Activated CD4-positive, alpha-beta T cell treated with anti-CD3 and anti-CD28 coated beads for 4 hours (primary cell): ENCODE measurements around the gene EBF3.

Experiments
- DNase-seq, 2 donors: peaks; one replicate each; pipeline ENCODE4 v3.0.0-alpha.2; 2020

The EBF3 gene

GRCh38 chr10:129909531-129910256, 54.4 kb downstream of the EBF3 start:
- DNase-seq = no peak

- no peak for DNase-seq
These were observed 55.0 kb downstream of the EBF3 start for GRCh38 chr10:129909080-129909479.

- no peak for DNase-seq
These were observed 55.7 kb downstream of the EBF3 start for GRCh38 chr10:129908406-129908805.

GRCh38 chr10:129905553-129905952, 58.5 kb downstream of the EBF3 start:
- no peak for DNase-seq

GRCh38 chr10:129904323-129904722, 59.8 kb downstream of the EBF3 start:
- DNase-seq = no peak

- DNase-seq = no peak
These were observed 62.6 kb downstream of the EBF3 start for GRCh38 chr10:129901389-129902006.

GRCh38 chr10:129900825-129901224, 63.2 kb downstream of the EBF3 start:
- no peak for DNase-seq

GRCh38 chr10:129899276-129900130, 64.6 kb downstream of the EBF3 start:
- DNase-seq = no peak

GRCh38 chr10:129898706-129899268, 65.3 kb downstream of the EBF3 start:
- DNase-seq = no peak

GRCh38 chr10:129897871-129898626, 66.0 kb downstream of the EBF3 start:
- no peak for DNase-seq

GRCh38 chr10:129896860-129897200, 67.2 kb downstream of the EBF3 start:
- DNase-seq = no peak

GRCh38 chr10:129896136-129896859, 67.8 kb downstream of the EBF3 start:
- DNase-seq = no peak

- no peak for DNase-seq
These were observed 68.3 kb downstream of the EBF3 start for GRCh38 chr10:129895811-129896135.

GRCh38 chr10:129894698-129895097, 69.4 kb downstream of the EBF3 start:
- no peak for DNase-seq

GRCh38 chr10:129893104-129894089, 70.7 kb downstream of the EBF3 start:
- DNase-seq = no peak

GRCh38 chr10:129892548-129893052, 71.5 kb downstream of the EBF3 start:
- DNase-seq = no peak

GRCh38 chr10:129891806-129892205, 72.3 kb downstream of the EBF3 start:
- no peak for DNase-seq

- DNase-seq = no peak
These were observed 73.9 kb downstream of the EBF3 start for GRCh38 chr10:129890170-129890569.

- peak; percentile 5 to 34 for DNase-seq
These were observed 75.1 kb downstream of the EBF3 start for GRCh38 chr10:129888784-129889616.
